ENCODE measurements around the gene NCAN.

The NCAN gene

DNA sequence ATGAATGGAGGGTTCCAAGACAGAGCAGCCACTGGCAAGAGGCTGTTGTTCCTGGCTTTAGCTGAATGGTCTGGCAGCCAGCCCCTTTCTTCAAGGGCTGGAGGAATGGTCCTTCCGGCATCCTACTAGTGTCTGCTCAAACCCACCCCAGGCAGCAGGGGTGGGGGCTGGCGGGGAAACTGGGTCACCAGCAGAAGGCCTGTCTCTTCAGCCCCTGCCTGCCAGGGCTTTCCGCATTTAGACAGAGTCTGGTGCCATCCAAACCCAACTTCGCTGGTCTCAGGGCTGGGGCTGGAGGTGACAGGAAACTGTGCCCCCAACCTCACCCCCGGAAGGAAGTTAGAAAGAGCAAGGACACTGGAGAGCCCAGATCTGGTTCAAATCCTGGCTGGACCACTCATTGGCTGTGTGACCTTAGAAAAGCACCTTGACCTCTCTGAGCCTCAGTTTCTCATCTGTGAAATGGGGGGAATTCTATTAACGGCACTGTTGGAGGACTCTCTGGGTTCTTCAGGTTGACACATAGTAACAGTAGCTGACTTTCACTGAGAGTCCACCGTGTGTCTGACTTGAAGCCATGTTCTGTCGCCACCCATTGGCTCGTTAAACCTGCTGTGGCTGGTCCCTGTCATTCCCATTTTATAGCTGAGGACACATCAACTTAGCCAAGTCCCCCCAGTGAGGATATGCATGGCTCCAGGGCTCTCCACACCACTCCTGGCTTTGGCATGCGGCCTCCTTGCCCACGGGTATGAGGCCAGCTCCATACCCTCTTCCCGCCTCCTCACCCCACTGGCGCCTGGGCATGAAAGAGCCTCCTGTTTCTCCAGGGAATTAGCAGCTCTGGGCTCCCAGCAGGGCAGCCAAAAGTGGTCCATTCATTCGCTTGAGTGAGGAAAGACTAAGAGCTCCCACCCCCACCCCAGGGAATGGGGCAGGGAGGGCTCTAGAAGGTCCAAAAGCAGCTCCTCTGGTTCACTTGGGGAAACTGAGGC, 6.0 kb upstream of the NCAN start:
- in situ Hi-C loops (cut with HindIII; ENCODE audit: low sequenced_read_pairs) = no loop called here
- DNase-seq (ENCODE audit: low read depth, low spot score) = no peak
- H3K4me3 ChIP-seq (ENCODE audit: low read depth, low read length) = no peak overlapping the region
- TF ChIP-seq, protein P1, sequence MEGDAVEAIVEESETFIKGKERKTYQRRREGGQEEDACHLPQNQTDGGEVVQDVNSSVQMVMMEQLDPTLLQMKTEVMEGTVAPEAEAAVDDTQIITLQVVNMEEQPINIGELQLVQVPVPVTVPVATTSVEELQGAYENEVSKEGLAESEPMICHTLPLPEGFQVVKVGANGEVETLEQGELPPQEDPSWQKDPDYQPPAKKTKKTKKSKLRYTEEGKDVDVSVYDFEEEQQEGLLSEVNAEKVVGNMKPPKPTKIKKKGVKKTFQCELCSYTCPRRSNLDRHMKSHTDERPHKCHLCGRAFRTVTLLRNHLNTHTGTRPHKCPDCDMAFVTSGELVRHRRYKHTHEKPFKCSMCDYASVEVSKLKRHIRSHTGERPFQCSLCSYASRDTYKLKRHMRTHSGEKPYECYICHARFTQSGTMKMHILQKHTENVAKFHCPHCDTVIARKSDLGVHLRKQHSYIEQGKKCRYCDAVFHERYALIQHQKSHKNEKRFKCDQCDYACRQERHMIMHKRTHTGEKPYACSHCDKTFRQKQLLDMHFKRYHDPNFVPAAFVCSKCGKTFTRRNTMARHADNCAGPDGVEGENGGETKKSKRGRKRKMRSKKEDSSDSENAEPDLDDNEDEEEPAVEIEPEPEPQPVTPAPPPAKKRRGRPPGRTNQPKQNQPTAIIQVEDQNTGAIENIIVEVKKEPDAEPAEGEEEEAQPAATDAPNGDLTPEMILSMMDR (IDR thresholded peaks at IDR 0.05; ENCODE audit: low read depth, low read length) = no peak

DNA sequence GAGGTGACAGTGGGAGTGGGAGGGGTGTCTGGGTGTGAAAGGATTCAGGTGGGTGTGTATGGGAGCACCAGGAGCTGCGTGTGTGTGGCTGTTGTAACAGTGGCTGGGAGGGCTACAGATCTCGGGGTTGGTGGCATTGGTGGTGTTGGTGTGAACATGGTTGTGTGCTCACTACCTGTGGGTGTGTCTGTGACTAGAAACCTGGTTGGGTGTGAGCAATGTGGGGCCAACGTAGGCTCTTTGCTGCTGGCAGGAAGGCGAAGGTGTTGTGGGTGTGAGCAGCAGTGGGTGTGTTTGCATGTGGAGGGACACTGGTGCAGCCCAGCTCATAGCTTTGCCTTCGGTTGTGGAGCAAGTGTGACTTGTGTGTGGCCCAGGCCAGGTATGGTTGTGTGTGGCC, 4.8 kb upstream of the NCAN start:
- DNase-seq (ENCODE audit: low read depth, low spot score) = no peak
- TF ChIP-seq, protein P1 (IDR thresholded peaks at IDR 0.05; ENCODE audit: low read depth, low read length) = no peak
- in situ Hi-C loops (cut with HindIII; ENCODE audit: low sequenced_read_pairs) = no loop called here
- H3K4me3 ChIP-seq (ENCODE audit: low read depth, low read length) = no peak overlapping the region

DNA sequence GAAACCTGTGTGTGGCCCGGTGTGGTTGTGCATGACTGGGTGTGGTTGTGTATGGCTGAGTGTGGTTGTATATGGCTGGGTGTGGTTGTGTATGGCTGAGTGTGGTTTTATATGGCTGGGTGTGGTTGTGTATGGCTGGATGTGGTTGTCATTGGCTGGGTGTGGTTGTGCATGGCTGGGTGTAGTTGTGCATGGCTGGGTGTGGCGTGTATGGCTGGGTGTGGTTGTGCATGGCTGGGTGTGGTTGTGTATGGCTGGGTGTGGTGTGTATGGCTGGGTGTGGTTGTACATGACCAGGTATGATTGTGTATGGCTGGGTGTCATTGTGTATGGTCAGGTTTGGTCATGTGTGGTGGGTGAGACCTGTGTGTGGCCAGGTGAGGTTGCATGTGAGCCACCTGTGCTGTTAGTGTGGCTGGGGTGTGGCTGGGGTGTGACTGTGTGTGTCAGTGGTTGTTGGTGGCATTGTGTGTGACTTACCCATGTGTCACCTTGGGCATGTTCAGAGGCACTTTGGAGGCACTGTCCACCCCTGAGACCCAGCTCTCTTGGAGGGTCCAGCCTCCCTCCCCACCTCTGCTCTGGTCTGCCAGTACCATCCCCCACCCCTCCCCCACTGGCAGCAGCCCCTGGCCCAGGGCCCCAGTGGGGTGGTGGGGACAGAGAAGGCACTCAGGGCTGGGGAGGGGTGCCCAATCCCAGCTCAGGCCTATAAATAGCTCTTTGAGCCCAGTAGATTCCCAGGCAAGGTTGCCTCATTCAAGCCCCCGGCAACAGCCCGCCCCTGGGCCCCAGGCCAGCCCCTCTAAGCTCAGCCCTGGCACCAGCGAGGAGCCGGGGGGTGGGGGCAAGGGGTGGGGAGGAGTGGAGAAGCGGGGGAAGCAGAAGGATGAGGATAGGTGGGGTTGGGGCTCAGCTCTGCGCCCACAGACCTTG, 3.9 kb upstream of the NCAN start:
- no peak for DNase-seq (ENCODE audit: low read depth, low spot score)
- in situ Hi-C loops (cut with HindIII; ENCODE audit: low sequenced_read_pairs) = no loop called here
- TF ChIP-seq, protein P1 (IDR thresholded peaks at IDR 0.05; ENCODE audit: low read depth, low read length) = no peak
- H3K4me3 ChIP-seq (ENCODE audit: low read depth, low read length) = no peak overlapping the region

DNA sequence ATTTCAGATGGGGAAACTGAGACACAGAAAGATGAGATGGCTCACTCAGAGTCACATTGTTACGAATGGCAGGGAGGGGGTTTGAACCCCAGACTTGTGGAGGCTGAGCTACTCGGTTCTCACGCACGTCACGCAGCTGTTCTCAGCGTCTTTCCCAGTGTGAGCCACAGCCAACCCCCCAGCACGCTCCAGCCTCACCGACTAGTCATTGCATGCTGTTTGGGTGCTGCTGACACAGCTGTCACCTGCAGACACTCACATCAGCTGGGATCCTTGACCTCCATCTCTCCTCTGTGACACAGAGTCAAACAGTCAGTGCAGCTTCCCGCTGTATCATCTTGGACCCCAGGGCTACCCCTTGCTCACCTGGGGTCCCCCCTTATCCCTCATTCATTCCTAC, 2.4 kb upstream of the NCAN start:
- DNase-seq (ENCODE audit: low read depth, low spot score) = no peak
- no peak overlapping the region for H3K4me3 ChIP-seq (ENCODE audit: low read depth, low read length)
- TF ChIP-seq, protein P1 (IDR thresholded peaks at IDR 0.05; ENCODE audit: low read depth, low read length) = no peak
- in situ Hi-C loops (cut with HindIII; ENCODE audit: low sequenced_read_pairs) = no loop called here

DNA sequence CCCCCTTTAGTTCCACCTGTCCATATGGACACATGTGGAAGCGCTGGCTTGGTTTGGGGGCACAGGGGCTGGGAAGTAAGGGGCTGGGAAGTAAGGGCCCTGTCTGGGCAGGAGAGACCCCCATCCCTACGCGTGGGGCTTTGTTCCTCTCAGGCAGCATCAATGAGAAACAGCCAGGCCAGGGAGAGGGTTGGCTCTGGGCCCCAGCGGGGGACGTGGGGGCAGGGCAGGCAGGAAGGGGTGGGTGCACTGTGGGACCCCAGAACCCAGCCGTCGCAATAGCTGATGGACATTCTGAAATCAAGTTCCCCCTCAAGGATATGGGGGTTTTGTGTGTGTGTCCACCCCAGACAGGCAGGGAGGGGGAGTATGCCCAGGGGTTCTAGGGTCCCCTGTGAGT, 1.2 kb downstream of the NCAN start:
- TF ChIP-seq, protein P1 (IDR thresholded peaks at IDR 0.05; ENCODE audit: low read depth, low read length) = no peak
- no peak overlapping the region for H3K4me3 ChIP-seq (ENCODE audit: low read depth, low read length)
- no peak for DNase-seq (ENCODE audit: low read depth, low spot score)
- in situ Hi-C loops (cut with HindIII; ENCODE audit: low sequenced_read_pairs) = no loop called here

DNA sequence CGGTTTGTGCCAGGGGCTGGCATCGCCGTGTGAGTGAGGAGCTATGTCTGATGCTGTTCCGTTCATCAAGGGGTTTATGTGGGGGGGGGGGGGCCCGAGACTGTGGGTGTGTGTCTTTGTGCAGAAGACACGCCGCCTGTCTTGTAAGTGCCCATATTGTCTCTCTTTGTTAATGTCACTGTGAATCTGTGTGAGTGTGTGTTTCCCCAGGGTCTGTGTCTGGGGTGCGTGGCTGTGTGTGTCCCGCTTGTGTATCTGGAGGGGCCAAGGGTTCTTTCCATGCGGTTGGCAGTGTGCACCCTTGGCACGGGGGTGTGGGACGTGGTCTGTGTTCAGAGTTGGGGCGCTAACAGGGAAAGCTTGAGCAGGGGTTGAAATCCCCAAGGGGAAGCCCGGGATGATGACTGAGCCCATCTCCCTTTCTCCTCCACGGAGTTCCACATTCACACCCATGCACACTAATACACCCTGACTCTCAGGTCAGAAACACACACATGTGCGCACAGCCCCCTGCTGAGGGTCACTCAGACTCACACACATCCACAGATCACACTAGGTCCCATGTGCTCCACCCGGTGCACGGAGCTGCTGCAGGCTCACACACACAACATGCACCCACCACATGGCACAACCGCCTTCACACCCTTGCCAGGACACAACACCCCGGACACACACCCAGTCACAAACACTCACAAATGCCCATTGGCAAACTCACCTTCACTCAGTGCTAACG, 1.8 kb downstream of the NCAN start:
- H3K4me3 ChIP-seq (ENCODE audit: low read depth, low read length) = no peak overlapping the region
- in situ Hi-C loops (cut with HindIII; ENCODE audit: low sequenced_read_pairs) = no loop called here
- TF ChIP-seq, protein P1 (IDR thresholded peaks at IDR 0.05; ENCODE audit: low read depth, low read length) = no peak
- no peak for DNase-seq (ENCODE audit: low read depth, low spot score)
